Measurements from ENCODE around the gene SPOCK2. TPM values are rescaled to one million over a fixed set of nuclear protein-coding genes. Genes with fewer than 3 reads are reported as not detected.

The SPOCK2 gene
- total and polyA plus RNA-seq, 2 of the 13 experiments (the other 11 are each of a cell fraction or from before 2014, with no cell fraction given) = 8.6 to 30.6 TPM

- peak; percentile 81 for TF ChIP-seq HDAC2 (CRISPR knock-in tag; IDR thresholded peaks at IDR 0.05)
- TF ChIP-seq KLF15 (CRISPR knock-in tag; IDR thresholded peaks at IDR 0.05; ENCODE audit: borderline replicate concordance) = no peak
- TF ChIP-seq FOXK2 (IDR thresholded peaks at IDR 0.05) = no peak
- TF ChIP-seq YEATS4 (CRISPR knock-in tag; IDR thresholded peaks at IDR 0.05; ENCODE audit: borderline replicate concordance) = peak; percentile 38; the same call in 1 of the 2 replicates
- TF ChIP-seq ZNF788 (CRISPR knock-in tag; IDR thresholded peaks at IDR 0.05; ENCODE audit: borderline replicate concordance) = no peak; the same call in 1 of the 2 replicates
- TF ChIP-seq ZNF850 (CRISPR knock-in tag; conservative IDR thresholded peaks at IDR 0.05) = no peak
- no peak for TF ChIP-seq NFE2L2 (IDR thresholded peaks at IDR 0.05; ENCODE audit: low read length)
- no peak for TF ChIP-seq ONECUT2 (CRISPR knock-in tag; IDR thresholded peaks at IDR 0.05)
- TF ChIP-seq NR2C2 (CRISPR knock-in tag; IDR thresholded peaks at IDR 0.05; ENCODE audit: borderline replicate concordance) = no peak
- TF ChIP-seq NFATC3 (CRISPR knock-in tag; IDR thresholded peaks at IDR 0.05) = no peak
- TF ChIP-seq ZNF614 (CRISPR knock-in tag; IDR thresholded peaks at IDR 0.05; ENCODE audit: borderline replicate concordance) = no peak
- no peak for TF ChIP-seq ZNF552 (CRISPR knock-in tag; IDR thresholded peaks at IDR 0.05; ENCODE audit: borderline replicate concordance)
- no peak for TF ChIP-seq E2F2 (CRISPR knock-in tag; IDR thresholded peaks at IDR 0.05; ENCODE audit: borderline replicate concordance)
- peak; percentile 97 for TF ChIP-seq ZNF7 (CRISPR knock-in tag; IDR thresholded peaks at IDR 0.05)
- no peak for TF ChIP-seq ZNF407 (CRISPR knock-in tag; IDR thresholded peaks at IDR 0.05; ENCODE audit: not compliant biosample characterization)
- no peak for TF ChIP-seq BCLAF1 (IDR thresholded peaks at IDR 0.05)
Observed at GRCh38 chr10:72056932-72057751, 31.2 kb downstream of the SPOCK2 start (continued).

All from HepG2 (cell line).